H1 (cell line): ENCODE results near the gene CCDC137. TPM values are rescaled to one million over a fixed set of nuclear protein-coding genes. Genes with fewer than 3 reads are reported as not detected.
A peak's percentile ranks its signal among the peaks of the same experiment; 100 is the strongest.

Source experiments
- CTCF ChIA-PET: fragments of 300-600 bp; sonication (Branson Sonifier 250); formaldehyde crosslinking; loops from one replicate; lab custom pipeline; 2021; ENCODE audit not compliant: partially characterized antibody; lab: Charles Lee
- POLR2A ChIA-PET: fragments of 300-600 bp; sonication (Branson Sonifier 250); formaldehyde crosslinking; loops from one replicate; lab custom pipeline; 2021; ENCODE audit warnings: inconsistent platforms; ENCODE audit not compliant: partially characterized antibody; lab: Charles Lee
- DNase-seq, 2 experiments: peaks; one replicate each; pipeline versions ENCODE4 v3.0.0 to v3.0.0-alpha.2; 2010 to 2022; ENCODE audit warnings: low spot score in 2 of 2, low read depth in 1 of 2, mixed read lengths in 1 of 2
- FAIRE-seq: peaks from 2 replicates; lab custom pipeline; 2011; peaks lifted over from hg19 to GRCh38; lab: Jason Lieb, UNC
- H2AFZ ChIP-seq: 2 replicates; pipeline ENCODE4 v1.8.1; 2012; ENCODE audit warnings: low read length, inconsistent platforms
- H2AK5ac ChIP-seq: 2 replicates; pipeline ENCODE4 v1.6.1; 2013; ENCODE audit warnings: low read depth, low read length
- H2BK120ac ChIP-seq: replicated peaks from 2 replicates; pipeline ENCODE3; 2013; ENCODE audit warnings: low read depth, low read length, inconsistent platforms
- H2BK12ac ChIP-seq: 2 replicates; pipeline ENCODE4 v1.6.1; 2013; ENCODE audit warnings: low read depth, low read length
- H2BK15ac ChIP-seq: 2 replicates; pipeline ENCODE4 v1.6.1; 2013; ENCODE audit warnings: low read length
- H2BK20ac ChIP-seq: 2 replicates; pipeline ENCODE4 v1.6.1; 2013; ENCODE audit warnings: low read length
- H2BK5ac ChIP-seq: 2 replicates; pipeline ENCODE4 v1.6.1; 2013; ENCODE audit warnings: low read depth, low read length
- H3K14ac ChIP-seq: 2 replicates; pipeline ENCODE4 v1.6.1; 2013; ENCODE audit warnings: inconsistent platforms; ENCODE audit not compliant: insufficient read length
- H3K18ac ChIP-seq: 2 replicates; pipeline ENCODE4 v1.6.1; 2013; ENCODE audit warnings: low read length; ENCODE audit errors: extremely low read depth
- H3K23ac ChIP-seq: 2 replicates; pipeline ENCODE4 v1.6.1; 2013; ENCODE audit warnings: inconsistent platforms; ENCODE audit not compliant: insufficient read length
- H3K23me2 ChIP-seq: 2 replicates; pipeline ENCODE4 v1.6.1; 2013; ENCODE audit warnings: low read depth, low read length
- H3K27ac ChIP-seq: 2 replicates; pipeline ENCODE4 v1.6.1; 2011; ENCODE audit warnings: low read depth, low read length, inconsistent platforms
- H3K27me3 ChIP-seq, 4 experiments: replicated peaks in 1 of 4; 1 replicate in 1 of 4; 2 replicates in 3 of 4; pipeline versions ENCODE4 v1.6.1 to v1.8.1; 2011 to 2013; ENCODE audit warnings: low read length in 3 of 4, mild to moderate bottlenecking in 3 of 4, inconsistent platforms in 2 of 4, mixed read lengths in 2 of 4, moderate library complexity in 1 of 4; ENCODE audit not compliant: control insufficient read depth in 3 of 4, insufficient read depth in 3 of 4; ENCODE audit errors: extremely low read depth in 1 of 4
- H3K36me3 ChIP-seq, 4 experiments: 2 replicates each; pipeline versions ENCODE4 v1.6.1 to v1.8.1; 2011 to 2013; ENCODE audit warnings: mild to moderate bottlenecking in 4 of 4, low read length in 3 of 4, moderate library complexity in 2 of 4, control low read depth in 1 of 4, inconsistent platforms in 1 of 4; ENCODE audit not compliant: insufficient read depth in 4 of 4, control insufficient read depth in 2 of 4
- H3K4ac ChIP-seq: replicated peaks from 2 replicates; pipeline ENCODE3; 2013; ENCODE audit warnings: low read length, low read depth, mixed read lengths, inconsistent platforms; ENCODE audit not compliant: insufficient read length
- H3K4me1 ChIP-seq, 4 experiments: replicated peaks in 1 of 4; 1 replicate in 1 of 4; 2 replicates in 3 of 4; pipeline versions ENCODE4 v1.6.1 to v1.8.1; 2011 to 2013; ENCODE audit warnings: low read length in 3 of 4, inconsistent platforms in 2 of 4, mixed read lengths in 1 of 4; ENCODE audit not compliant: insufficient read depth in 4 of 4, control insufficient read depth in 3 of 4
- H3K4me2 ChIP-seq, 2 experiments: 2 replicates each; pipeline versions ENCODE4 v1.6.1 to v1.8.1; 2011 to 2013; ENCODE audit warnings: low read depth in 2 of 2, low read length in 2 of 2, control low read depth in 1 of 2, inconsistent platforms in 1 of 2, mild to moderate bottlenecking in 1 of 2; ENCODE audit not compliant: insufficient read depth in 1 of 2
- H3K4me3 ChIP-seq, 4 experiments: fragments of 200-600, 300-600 bp in 1 of 4; sonication (generic), shearing (Covaris generic), sonication (Bioruptor Twin) in 1 of 4; 2 replicates each; pipeline versions ENCODE4 v1.5.1 to v1.8.1; 2011 to 2016; ENCODE audit warnings: low read length in 4 of 4, low read depth in 3 of 4, control low read depth in 2 of 4, inconsistent platforms in 2 of 4, mild to moderate bottlenecking in 2 of 4, mixed read lengths in 1 of 4, moderate library complexity in 1 of 4; ENCODE audit not compliant: insufficient read depth in 2 of 4; ENCODE audit errors: extremely low read depth in 1 of 4
- H3K56ac ChIP-seq: replicated peaks from 2 replicates; pipeline ENCODE3; 2013; ENCODE audit warnings: low read depth, mild to moderate bottlenecking, mixed read lengths, low read length, inconsistent platforms; ENCODE audit not compliant: insufficient read length
- H3K79me1 ChIP-seq: 2 replicates; pipeline ENCODE4 v1.6.1; 2013; ENCODE audit warnings: low read depth, low read length, control low read depth
- H3K79me2 ChIP-seq, 2 experiments: 2 replicates each; pipeline versions ENCODE4 v1.6.1 to v1.8.1; 2012 to 2013; ENCODE audit warnings: low read length in 2 of 2, mild to moderate bottlenecking in 2 of 2, inconsistent platforms in 1 of 2; ENCODE audit not compliant: insufficient read depth in 2 of 2, control insufficient read depth in 1 of 2
- H3K9ac ChIP-seq, 4 experiments: replicated peaks in 1 of 4; 1 replicate in 1 of 4; 2 replicates in 3 of 4; pipeline versions ENCODE4 v1.6.1 to v1.8.1; 2011 to 2013; ENCODE audit warnings: low read depth in 3 of 4, low read length in 3 of 4, control low read depth in 2 of 4, mild to moderate bottlenecking in 2 of 4, moderate library complexity in 2 of 4, inconsistent platforms in 1 of 4; ENCODE audit errors: extremely low read depth in 1 of 4
- H3K9me3 ChIP-seq, 2 experiments: 2 replicates each; pipeline versions ENCODE4 v1.6.1 to v1.8.1; 2012 to 2013; ENCODE audit warnings: mild to moderate bottlenecking in 2 of 2, moderate library complexity in 2 of 2, control low read depth in 1 of 2, inconsistent platforms in 1 of 2, low read depth in 1 of 2, low read length in 1 of 2, mixed read lengths in 1 of 2; ENCODE audit not compliant: insufficient read depth in 2 of 2
- H4K20me1 ChIP-seq, 2 experiments: replicated peaks in 1 of 2; 2 replicates each; pipeline versions ENCODE3 to v1.8.1; 2011 to 2013; ENCODE audit warnings: inconsistent platforms in 2 of 2, low read length in 2 of 2, mild to moderate bottlenecking in 1 of 2; ENCODE audit not compliant: insufficient read depth in 2 of 2, control insufficient read depth in 1 of 2
- H4K5ac ChIP-seq: 2 replicates; pipeline ENCODE4 v1.6.1; 2013; ENCODE audit warnings: low read length, low read depth, mixed read lengths, inconsistent platforms; ENCODE audit not compliant: insufficient read length
- H4K8ac ChIP-seq: 2 replicates; pipeline ENCODE4 v1.8.0; 2013; ENCODE audit warnings: mild to moderate bottlenecking, moderate library complexity, low read length, inconsistent platforms; ENCODE audit not compliant: insufficient read depth; ENCODE audit errors: extremely low read depth
- H4K91ac ChIP-seq: replicated peaks from 2 replicates; pipeline ENCODE3; 2013; ENCODE audit warnings: low read length, mixed read lengths, inconsistent platforms; ENCODE audit not compliant: insufficient read length
- ASH2L ChIP-seq: fragments of 200-600, 300-600 bp; sonication (generic); IDR thresholded peaks from one replicate; pipeline ENCODE4 v1.7.1; 2017; ENCODE audit warnings: low read length
- ATF2 ChIP-seq: IDR thresholded peaks from 2 replicates; pipeline ENCODE4 v1.6.1; 2012; ENCODE audit warnings: low read length, inconsistent platforms
- GTF2F1 ChIP-seq: IDR thresholded peaks from 2 replicates; pipeline ENCODE4 v1.6.1; 2012; ENCODE audit warnings: low read depth, low read length, improper control_type of control experiment, borderline replicate concordance
- HDAC2 ChIP-seq, 2 experiments: fragments of 300-600 bp in 1 of 2; sonication (generic) in 1 of 2; IDR thresholded peaks; 2 replicates each; pipeline ENCODE4 v1.6.1; 2011 to 2012; ENCODE audit warnings: low read depth in 2 of 2, low read length in 2 of 2, mild to moderate bottlenecking in 2 of 2, moderate library complexity in 2 of 2, borderline replicate concordance in 1 of 2, inconsistent platforms in 1 of 2
- HDAC6 ChIP-seq: IDR thresholded peaks from one replicate; pipeline ENCODE4 v1.7.1; 2012; ENCODE audit warnings: low read depth, mild to moderate bottlenecking, inconsistent platforms, low read length, moderate library complexity
- JUN ChIP-seq: IDR thresholded peaks from 2 replicates; pipeline ENCODE4 v1.6.1; 2011; ENCODE audit warnings: low read depth, mild to moderate bottlenecking, improper control_type of control experiment, low read length
- JUND ChIP-seq: IDR thresholded peaks from 2 replicates; pipeline ENCODE4 v1.6.1; 2011; ENCODE audit warnings: mild to moderate bottlenecking, improper control_type of control experiment, low read length
- NANOG ChIP-seq: IDR thresholded peaks from 2 replicates; pipeline ENCODE4 v1.6.1; 2011; ENCODE audit warnings: low read length, low read depth, mild to moderate bottlenecking, inconsistent platforms; ENCODE audit not compliant: insufficient read depth, poor library complexity, severe bottlenecking
- SIN3A ChIP-seq, 2 experiments: IDR thresholded peaks in 1 of 2; conservative IDR thresholded peaks in 1 of 2; 2 replicates each; pipeline ENCODE4 v1.6.1; 2011 to 2012; ENCODE audit warnings: low read length in 2 of 2, improper control_type of control experiment in 1 of 2, low read depth in 1 of 2, mild to moderate bottlenecking in 1 of 2
- SP1 ChIP-seq: IDR thresholded peaks from 2 replicates; pipeline ENCODE4 v1.6.1; 2011; ENCODE audit warnings: low read depth, low read length
- TAF7 ChIP-seq: optimal IDR thresholded peaks from 2 replicates; pipeline ENCODE3; 2011; ENCODE audit warnings: low read depth, mild to moderate bottlenecking, inconsistent platforms, low read length, moderate library complexity, borderline replicate concordance
- WGBS, 2 experiments: shearing (Covaris generic) in 1 of 2; methylation state at CpG; one replicate each; pipeline versions ENCODE4 v1.1.6 to v1.1.7; 2013 to 2015; ENCODE audit warnings: low lambda C conversion rate in 2 of 2, mixed read lengths in 2 of 2, inconsistent platforms in 1 of 2, low coverage in 1 of 2, missing lambda C conversion rate in 1 of 2; ENCODE audit not compliant: insufficient replicate concordance in 2 of 2, insufficient coverage in 1 of 2, insufficient read length in 1 of 2; ENCODE audit errors: extremely low coverage in 1 of 2, missing lambda C conversion rate in 1 of 2; 5-methylcytosine and 5-hydroxymethylcytosine counted together
- polyA plus RNA-seq, 7 experiments: library from polyadenylated mRNA; depleted of rRNA in 3 of 7; stranded (reverse) in 5 of 7; unstranded in 2 of 7; fragments of >200 nt in 5 of 7; fragments of 200-250 nt in 2 of 7; gene quantifications; 1 replicate in 5 of 7; 2 replicates in 1 of 7; 4 replicates in 1 of 7; pipeline versions ENCODE4 v1.2.1 to v1.2.3, GENCODE V29; 2011 to 2013; ENCODE audit warnings: missing spikeins in 2 of 7, mixed read lengths in 2 of 7
- total RNA-seq: library from RNA; stranded (reverse); fragmentation: NEBNext Ultra II Directional; extraction: Animal tissue kit (Norgen Biotek cat#: 25700); gene quantifications from 2 replicates; pipeline ENCODE4 v1.2.1, GENCODE V29; 2021

The CCDC137 gene
- total and polyA plus RNA-seq, 2 of the 8 experiments (the other 6 are each of a cell fraction or from before 2014, with no cell fraction given), result 17.6 to 38.6 TPM

- Histone ChIP-seq H3K4me1 (peaks cover 0 to 24% (median 8%) of the 10 kb centered on the region in 4 experiments; a peak in 6 of 7 replicates), H3K9me3 (no peaks in the 10 kb centered on the region), H3K27ac (no peak overlapping the region), H3K23me2 (peaks cover 10% of the 10 kb centered on the region), H2BK15ac (no peak overlapping the region), H4K5ac (no peak overlapping the region), H3K4me3 (no peak overlapping the region), H3K23ac (no peak overlapping the region), H4K8ac (peak overlapping the region; percentile 77), H2BK5ac (no peak overlapping the region), H3K4ac (no peak overlapping the region), H2AK5ac (no peak overlapping the region), H4K20me1 (peaks cover 0 to 2% of the 10 kb centered on the region in 2 experiments), H3K14ac (no peak overlapping the region), H3K79me1 (peaks cover 3% of the 10 kb centered on the region; the same call in 1 of the 2 replicates), H3K36me3 (no peaks in the 10 kb centered on the region), H3K9ac (no peak overlapping the region), H2AFZ (no peak overlapping the region), H3K4me2 (no peak overlapping the region), H2BK12ac (no peak overlapping the region), H2BK120ac (no peak overlapping the region), H3K27me3 (peaks cover 2 to 15% (median 9%) of the 10 kb centered on the region in 4 experiments; a peak in 5 of 7 replicates), H3K18ac (no peak overlapping the region), H2BK20ac (no peak overlapping the region), H3K56ac (no peak overlapping the region), H3K79me2 (no peaks in the 10 kb centered on the region), H4K91ac (no peak overlapping the region)
- POLR2A ChIA-PET, result interaction anchor here (0.6 to 2.6 kb wide), 4 partner anchors 12 to 53 kb away, joined by 3 to 10 read pairs (median 5); partner anchors contain the start of genes NPLOC4 and TSPAN10
- no peak for DNase-seq
- CTCF ChIA-PET, result interaction anchor here (0.6 kb wide), 1 partner anchor 42 kb away, joined by 3 read pairs; no protein-coding TSS in a partner anchor
- no peak for FAIRE-seq
- WGBS, 2 experiments, result 86% methylated on average over 6 of the region's 9 CpGs; no CpG with 5 or more reads in 1 of the 2 experiments
- TF ChIP-seq SP1 (no peak), HDAC6 (no peak), SIN3A (conservative IDR thresholded peaks at IDR 0.05 in 1 of 2, IDR thresholded peaks at IDR 0.05 in 1 of 2; ENCODE audit: low read depth in 1 of 2, low read length in 2 of 2) (no peak), JUN (no peak), TAF7 (no peak), HDAC2 (IDR thresholded peaks at IDR 0.05; ENCODE audit: borderline replicate concordance in 1 of 2, low read depth in 2 of 2, low read length in 2 of 2) (no peak), JUND (no peak), ATF2 (no peak), ASH2L (no peak), GTF2F1 (no peak), NANOG (no peak)
Measured at GRCh38 chr17:81650951-81651350, 15.6 kb upstream of the CCDC137 start.
